K562 treated with DMSO at 1 percent for 48 hours (cell line): Measurements from ENCODE around the gene DPF1. TPM values are rescaled to one million over a fixed set of nuclear protein-coding genes. Genes with fewer than 3 reads are reported as not detected.

Source experiments
- total RNA-seq: library from RNA; unstranded; fragments of 300-600 nt; gene quantifications from 2 replicates; pipeline ENCODE4 v1.2.3, GENCODE V29; 2022; ENCODE audit warnings: low replicate concordance; ENCODE audit errors: extremely low read depth

Gene DPF1
- total RNA-seq, result not detected in 2 replicates

DNA sequence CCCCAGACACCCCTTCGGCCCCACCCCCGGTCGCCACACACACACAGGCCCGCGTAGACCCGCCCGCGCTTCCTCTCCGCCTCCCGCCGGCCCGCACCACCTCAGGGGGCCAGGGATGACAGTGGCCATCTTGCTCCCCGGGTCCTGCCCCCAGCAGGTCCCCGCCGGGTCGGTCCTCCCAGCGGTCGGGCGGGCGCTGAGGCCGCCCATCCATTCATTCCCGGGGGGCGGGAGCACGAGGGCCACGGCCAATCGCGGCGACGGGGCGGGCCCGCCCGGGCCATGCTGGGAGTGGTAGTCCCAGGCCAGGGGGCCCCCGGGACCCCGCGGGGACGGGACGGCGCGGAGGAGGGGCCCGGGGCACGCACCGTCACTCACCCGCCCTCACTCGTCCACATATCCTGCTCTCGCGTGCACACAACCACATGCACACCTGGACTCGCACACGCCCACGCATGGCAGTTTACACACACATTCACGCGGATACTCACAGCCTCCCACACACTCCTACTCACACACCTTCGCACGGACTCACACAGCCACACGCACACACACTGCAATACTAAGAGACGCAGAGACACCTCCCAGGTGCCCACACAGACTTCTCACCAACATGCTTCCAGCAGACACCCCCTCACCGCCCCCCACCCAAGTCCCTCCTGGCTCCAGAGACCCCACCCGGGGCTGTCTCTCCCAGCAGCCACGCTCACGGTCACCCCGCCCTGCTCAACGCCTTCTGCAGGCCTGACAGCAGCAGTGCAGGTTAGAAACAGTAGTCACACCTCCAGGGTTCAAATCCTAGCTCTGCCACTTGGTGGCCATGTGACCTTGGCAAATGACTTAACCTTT lies at the start of gene DPF1:
DPF1 (minus strand) TSS at position 209 of the 849 bp plus-strand sequence; CDS start at position 129, 80 bp downstream.

GRCh38 chr19:38264486-38265212 lies 40.6 kb upstream of the DPF1 start, which contains the start of gene SPINT2:
SPINT2 (plus strand) TSS chr19:38264573; CDS start chr19:38264893, 320 bp downstream.

Other genes starting within 250 kb of the DPF1 start
- gene PPP1R14A, start 32.2 kb upstream of the DPF1 start, total RNA-seq, result not detected in 2 replicates
- gene SPINT2, start 40.4 kb upstream of the DPF1 start, total RNA-seq, result not detected in 2 replicates
- gene C19orf33, start 80.0 kb upstream of the DPF1 start, total RNA-seq, result not detected in 2 replicates
- not detected in 2 replicates for gene YIF1B, start 91.7 kb upstream of the DPF1 start, total RNA-seq
- gene KCNK6, start 95.6 kb upstream of the DPF1 start, total RNA-seq, result not detected in 2 replicates
- gene CATSPERG, start 111.6 kb upstream of the DPF1 start, total RNA-seq, result not detected in 2 replicates
- not detected in 2 replicates for gene PSMD8, start 150.3 kb upstream of the DPF1 start, total RNA-seq
- not detected in 2 replicates for gene GGN, start 163.8 kb upstream of the DPF1 start, total RNA-seq
- not detected in 2 replicates for gene SPRED3, start 164.5 kb upstream of the DPF1 start, total RNA-seq
- gene FAM98C, start 178.9 kb upstream of the DPF1 start, total RNA-seq, result not detected in 2 replicates
- gene RASGRP4, start 202.0 kb upstream of the DPF1 start, total RNA-seq, result not detected in 2 replicates
- gene RYR1, start 209.5 kb upstream of the DPF1 start, total RNA-seq, result not detected in 2 replicates